ENCODE data around the gene OGFR.

Gene OGFR

GRCh38 chr20:62827311-62828038, 22.8 kb downstream of the OGFR start:
- TF ChIP-seq, protein P1, sequence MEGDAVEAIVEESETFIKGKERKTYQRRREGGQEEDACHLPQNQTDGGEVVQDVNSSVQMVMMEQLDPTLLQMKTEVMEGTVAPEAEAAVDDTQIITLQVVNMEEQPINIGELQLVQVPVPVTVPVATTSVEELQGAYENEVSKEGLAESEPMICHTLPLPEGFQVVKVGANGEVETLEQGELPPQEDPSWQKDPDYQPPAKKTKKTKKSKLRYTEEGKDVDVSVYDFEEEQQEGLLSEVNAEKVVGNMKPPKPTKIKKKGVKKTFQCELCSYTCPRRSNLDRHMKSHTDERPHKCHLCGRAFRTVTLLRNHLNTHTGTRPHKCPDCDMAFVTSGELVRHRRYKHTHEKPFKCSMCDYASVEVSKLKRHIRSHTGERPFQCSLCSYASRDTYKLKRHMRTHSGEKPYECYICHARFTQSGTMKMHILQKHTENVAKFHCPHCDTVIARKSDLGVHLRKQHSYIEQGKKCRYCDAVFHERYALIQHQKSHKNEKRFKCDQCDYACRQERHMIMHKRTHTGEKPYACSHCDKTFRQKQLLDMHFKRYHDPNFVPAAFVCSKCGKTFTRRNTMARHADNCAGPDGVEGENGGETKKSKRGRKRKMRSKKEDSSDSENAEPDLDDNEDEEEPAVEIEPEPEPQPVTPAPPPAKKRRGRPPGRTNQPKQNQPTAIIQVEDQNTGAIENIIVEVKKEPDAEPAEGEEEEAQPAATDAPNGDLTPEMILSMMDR (conservative IDR thresholded peaks at IDR 0.05) = no peak
- no peak for TF ChIP-seq ZFX (IDR thresholded peaks at IDR 0.05)
- no peak overlapping the region for H3K27ac ChIP-seq

DNA sequence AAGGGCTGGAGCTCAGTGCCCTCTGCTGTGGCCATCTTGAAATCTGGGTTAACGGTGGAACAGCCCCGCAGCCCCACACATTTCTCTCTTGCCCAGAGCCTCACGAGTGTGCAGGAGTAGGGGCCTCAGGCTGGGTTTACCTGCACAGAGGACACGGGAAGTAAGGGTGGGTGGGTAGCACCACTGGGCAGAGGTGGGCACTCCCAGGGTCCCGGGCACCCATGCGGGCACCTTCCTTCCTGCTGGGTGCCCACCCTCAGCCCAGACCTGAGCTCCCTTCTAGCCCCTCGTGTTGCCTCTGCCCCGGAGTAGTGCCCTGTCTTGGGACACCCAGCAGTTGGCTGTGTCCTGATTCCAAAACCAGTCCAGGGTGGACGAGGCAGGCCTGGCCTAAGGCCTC, 23.4 kb downstream of the OGFR start:
- H3K27ac ChIP-seq = no peak overlapping the region
- TF ChIP-seq ZFX (IDR thresholded peaks at IDR 0.05) = no peak
- TF ChIP-seq, protein P1 (conservative IDR thresholded peaks at IDR 0.05) = no peak

DNA sequence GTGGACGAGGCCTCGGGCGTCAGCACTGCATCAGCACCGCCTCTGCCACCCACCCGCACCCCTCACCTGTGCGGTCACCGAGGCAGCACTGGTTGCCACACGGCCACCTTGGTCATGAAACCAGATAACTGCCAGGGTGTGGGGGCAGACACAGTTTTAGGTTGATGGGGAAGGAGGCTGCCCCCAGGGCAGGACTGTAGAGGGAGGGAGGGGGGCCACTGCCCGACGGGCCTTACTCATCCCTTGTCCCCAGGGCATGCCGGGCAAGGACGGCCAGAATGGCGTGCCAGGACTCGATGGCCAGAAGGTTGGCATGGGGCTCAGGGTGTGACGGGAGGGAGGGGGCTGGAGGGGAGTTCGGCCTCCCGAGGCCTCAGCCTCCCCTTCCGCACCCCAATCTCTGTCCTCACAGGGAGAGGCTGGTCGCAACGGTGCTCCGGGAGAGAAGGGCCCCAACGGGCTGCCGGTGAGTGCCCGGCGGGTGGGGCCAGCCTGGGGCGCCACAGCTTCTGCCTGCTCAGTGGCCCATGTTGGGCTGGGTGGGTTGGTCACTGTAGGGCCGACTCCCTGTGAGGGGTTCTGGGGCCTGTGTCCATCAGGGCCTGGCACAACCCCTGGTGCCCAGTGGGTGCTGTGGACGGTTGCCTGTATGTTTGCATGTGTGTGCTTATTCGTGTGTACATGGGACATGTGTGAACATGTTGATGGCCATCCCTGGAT, 24.0 kb downstream of the OGFR start:
- H3K27ac ChIP-seq = no peak overlapping the region

DNA sequence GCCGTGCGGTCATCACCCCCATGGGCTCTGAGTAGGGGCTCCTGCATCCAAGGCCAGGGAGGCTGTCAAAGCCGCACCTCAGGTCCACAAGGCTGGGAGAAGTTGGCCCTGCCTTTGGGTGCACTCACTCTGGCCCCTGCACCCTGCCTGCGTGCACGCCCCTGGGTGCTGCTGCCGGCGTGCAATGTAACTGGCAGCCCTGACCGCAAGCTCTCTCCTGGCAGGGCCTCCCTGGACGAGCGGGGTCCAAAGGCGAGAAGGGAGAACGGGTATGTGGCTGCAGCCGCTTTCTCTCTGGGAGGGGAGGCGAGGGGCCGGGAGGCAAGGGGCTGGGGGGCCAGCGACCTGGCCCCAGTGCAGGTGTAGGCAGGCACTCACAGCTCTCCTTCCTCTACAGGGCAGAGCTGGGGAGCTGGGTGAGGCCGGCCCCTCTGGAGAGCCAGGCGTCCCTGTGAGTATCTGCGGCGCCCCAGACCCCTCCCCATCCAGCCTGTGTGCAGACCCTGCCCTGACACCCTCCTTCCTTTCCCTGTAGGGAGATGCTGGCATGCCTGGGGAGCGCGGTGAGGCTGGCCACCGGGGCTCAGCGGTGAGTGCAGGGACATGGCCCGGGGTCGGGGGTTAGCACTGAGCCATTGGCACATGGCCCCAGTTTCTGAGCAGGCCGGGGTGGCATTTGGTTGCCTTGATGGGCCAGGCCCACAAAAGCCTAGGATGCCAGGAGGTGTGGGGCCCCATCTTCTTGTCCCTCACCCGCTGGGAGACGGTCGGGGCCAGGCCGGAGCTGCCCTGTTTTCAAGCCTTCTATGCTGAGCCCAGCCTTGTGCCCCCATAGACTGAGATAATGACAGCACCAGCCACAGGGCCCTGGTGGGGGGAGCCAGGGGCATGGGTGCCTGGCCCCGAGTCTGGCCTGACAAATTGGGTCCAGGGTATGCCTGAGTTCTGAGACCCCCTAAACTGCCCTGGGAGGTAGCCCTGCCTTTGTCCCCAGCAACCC, 24.9 kb downstream of the OGFR start:
- TF ChIP-seq, protein P1 (conservative IDR thresholded peaks at IDR 0.05) = no peak
- TF ChIP-seq ZFX (IDR thresholded peaks at IDR 0.05) = no peak
- H3K27ac ChIP-seq = no peak overlapping the region; the same call in 1 of the 2 replicates

More for the DNA sequence above, 24.0 kb downstream of the OGFR start:
- TF ChIP-seq, protein P1 (conservative IDR thresholded peaks at IDR 0.05) = no peak
- no peak for TF ChIP-seq ZFX (IDR thresholded peaks at IDR 0.05)

- TF ChIP-seq ZFX (IDR thresholded peaks at IDR 0.05) = no peak
- TF ChIP-seq, protein P1 (conservative IDR thresholded peaks at IDR 0.05) = no peak
- no peak overlapping the region; the same call in 1 of the 2 replicates for H3K27ac ChIP-seq
Observed at GRCh38 chr20:62830251-62830650, 25.6 kb downstream of the OGFR start.

DNA sequence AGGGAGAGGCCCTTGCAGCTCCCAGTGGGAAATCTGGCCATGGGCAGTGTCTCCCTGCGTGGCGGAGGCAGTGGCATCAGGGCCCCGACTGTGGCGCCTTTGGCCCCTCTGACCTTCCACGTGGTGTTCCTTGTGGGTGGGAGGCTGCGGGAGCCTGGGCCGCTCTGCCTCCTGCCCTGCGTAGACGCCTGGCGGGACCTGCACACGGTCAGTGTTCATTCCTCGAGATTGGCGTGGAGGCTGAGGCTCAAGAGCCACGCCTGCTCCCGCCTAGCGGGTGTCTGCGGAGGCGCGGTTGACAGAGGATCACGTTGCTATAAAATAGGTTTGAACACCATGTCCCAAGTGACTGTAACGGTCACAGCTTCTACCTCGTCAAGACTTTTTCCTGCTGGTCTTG, 26.2 kb downstream of the OGFR start:
- H3K27ac ChIP-seq = peak overlapping the region; percentile 81
- no peak for TF ChIP-seq ZFX (IDR thresholded peaks at IDR 0.05)
- TF ChIP-seq, protein P1 (conservative IDR thresholded peaks at IDR 0.05) = no peak; the same call in 1 of the 2 replicates
